GM11168 (cell line): Measurements from ENCODE around the gene CUL7.
"Not testable (repeated sequence)": the region's sequence is repeated elsewhere in the genome, so short reads cannot be mapped to it uniquely, and the experiment has no call there.

Source experiments
- in situ Hi-C: fragments of 300-500 bp; cut with MboI; formaldehyde crosslinking; loops from one replicate; pipeline ENCODE4 v1.12.0; 2022; ENCODE audit warnings: low sequenced_read_pairs; ENCODE audit not compliant: unreplicated experiment

CUL7 gene

GRCh38 chr6:43020052-43020705 is 33.5 kb downstream of the CUL7 start:
- in situ Hi-C loops, result no loop called here

GRCh38 chr6:43019152-43019551 is 34.5 kb downstream of the CUL7 start:
- in situ Hi-C loops, result no loop called here

GRCh38 chr6:43016943-43017334 is 36.7 kb downstream of the CUL7 start:
- in situ Hi-C loops, result no loop called here

- in situ Hi-C loops, result no loop called here
These were observed 37.3 kb downstream of the CUL7 start for GRCh38 chr6:43016176-43016942.

- in situ Hi-C loops, result no loop called here
These were observed 39.2 kb downstream of the CUL7 start for GRCh38 chr6:43014434-43014909.

GRCh38 chr6:43013843-43014433 is 39.7 kb downstream of the CUL7 start, which contains the start of the genes KLHDC3 and MEA1:
TSS of gene KLHDC3 (plus strand) at chr6:43014249. CDS start at chr6:43017193, 2,944 bp downstream.
TSS of gene MEA1 (minus strand) at chr6:43013946. CDS start at chr6:43013813, 133 bp downstream.
- in situ Hi-C loops, result no loop called here

- in situ Hi-C loops, result no loop called here
These were observed 40.4 kb downstream of the CUL7 start for GRCh38 chr6:43013097-43013842.

GRCh38 chr6:43012364-43012763 is 41.3 kb downstream of the CUL7 start:
- in situ Hi-C loops, result no loop called here

GRCh38 chr6:43011207-43011606 is 42.4 kb downstream of the CUL7 start:
- in situ Hi-C loops, result no loop called here

- in situ Hi-C loops, result no loop called here
These were observed 44.5 kb downstream of the CUL7 start for GRCh38 chr6:43009124-43009523.

- in situ Hi-C loops, result no loop called here
These were observed 46.5 kb downstream of the CUL7 start for GRCh38 chr6:43007126-43007525.

GRCh38 chr6:43006251-43006650 is 47.4 kb downstream of the CUL7 start:
- in situ Hi-C loops, result no loop called here

- in situ Hi-C loops, result no loop called here
These were observed 47.8 kb downstream of the CUL7 start for GRCh38 chr6:43005844-43006243.

GRCh38 chr6:43001843-43002242 is 51.8 kb downstream of the CUL7 start:
- in situ Hi-C loops, result no loop called here

- in situ Hi-C loops, result not testable (repeated sequence)
These were observed 55.4 kb downstream of the CUL7 start for GRCh38 chr6:42998205-42998604.

- in situ Hi-C loops, result no loop called here
These were observed 57.1 kb downstream of the CUL7 start for GRCh38 chr6:42996513-42996912.

GRCh38 chr6:42993445-42993844 is 60.2 kb downstream of the CUL7 start:
- in situ Hi-C loops, result no loop called here

- in situ Hi-C loops, result no loop called here
These were observed 63.7 kb downstream of the CUL7 start for GRCh38 chr6:42989923-42990322.

GRCh38 chr6:42988486-42989020 is 65.1 kb downstream of the CUL7 start:
- in situ Hi-C loops, result no loop called here
